K562 (cell line): ENCODE data around the gene CELA1. TPM values are rescaled to one million over a fixed set of nuclear protein-coding genes. Genes with fewer than 3 reads are reported as not detected.

Experiments
- ATAC-seq: fragments of 200-7000 bp; cut with Tn5 transposase; 3 replicates; pipeline ENCODE4 v1.9.1; 2020; ENCODE audit warnings: moderate library complexity
- BruUV-seq: library from RNA; stranded (reverse); fragments of 400-500 nt; replicated peaks from 2 replicates; lab custom pipeline; 2021; lab: Mats Ljungman, UMichigan
- CTCF ChIA-PET: fragments of 300-600 bp; formaldehyde crosslinking; extraction: SDS; loops from one replicate; lab custom pipeline; 2021; ENCODE audit warnings: low intra/inter-chr PET ratio; lab: Yijun Ruan, JAX
- POLR2A ChIA-PET: fragments of 300-600, 350-650 bp; sonication (Branson Sonifier 250); formaldehyde crosslinking; extraction: SDS; loops from one replicate; lab custom pipeline; 2021; ENCODE audit warnings: antibody characterized with exemption, inconsistent platforms; lab: Yijun Ruan, JAX
- DNase-seq, 4 experiments: peaks; one replicate each; pipeline versions ENCODE4 v3.0.0 to v3.0.0-alpha.2; 2011 to 2018; ENCODE audit warnings: low spot score in 3 of 4, mixed read lengths in 3 of 4; ENCODE audit errors: extremely low read depth in 1 of 4
- FAIRE-seq: peaks from 2 replicates; lab custom pipeline; 2011; peaks lifted over from hg19 to GRCh38; lab: Jason Lieb, UNC
- H2AFZ ChIP-seq: 2 replicates; pipeline ENCODE4 v1.6.0; 2011; ENCODE audit warnings: low read depth, low read length, control low read depth, inconsistent platforms
- H3K27ac ChIP-seq: fragments of 200-600 bp; 3 replicates; pipeline ENCODE4 v1.8.0; 2011; ENCODE audit warnings: low read depth, mild to moderate bottlenecking, control low read depth, inconsistent platforms, low read length, moderate library complexity, mixed read lengths; ENCODE audit errors: extremely low read depth
- H3K27me3 ChIP-seq, 2 experiments: fragments of 300-600 bp in 1 of 2; 2 replicates in 1 of 2; 3 replicates in 1 of 2; pipeline versions ENCODE4 v1.6.0 to v1.8.0; 2011; ENCODE audit warnings: inconsistent platforms in 2 of 2, low read length in 2 of 2, mild to moderate bottlenecking in 1 of 2, mixed read lengths in 1 of 2, moderate library complexity in 1 of 2; ENCODE audit not compliant: control insufficient read depth in 2 of 2, insufficient read depth in 2 of 2
- H3K36me3 ChIP-seq: fragments of 300-600 bp; 3 replicates; pipeline ENCODE4 v1.8.0; 2011; ENCODE audit warnings: mild to moderate bottlenecking, low read length, inconsistent platforms; ENCODE audit not compliant: control insufficient read depth, insufficient read depth
- H3K4me1 ChIP-seq, 2 experiments: fragments of 200-600 bp in 1 of 2; replicated peaks in 1 of 2; 2 replicates in 1 of 2; 3 replicates in 1 of 2; pipeline versions ENCODE4 v1.5.1 to v1.8.0; 2011; ENCODE audit warnings: inconsistent platforms in 2 of 2, low read length in 2 of 2, mild to moderate bottlenecking in 1 of 2, mixed read lengths in 1 of 2, moderate library complexity in 1 of 2; ENCODE audit not compliant: control insufficient read depth in 2 of 2, insufficient read depth in 2 of 2
- H3K4me2 ChIP-seq: 2 replicates; pipeline ENCODE4 v1.6.1; 2011; ENCODE audit warnings: low read length, control low read depth, inconsistent platforms, mixed read lengths; ENCODE audit not compliant: insufficient read depth
- H3K4me3 ChIP-seq: fragments of 200-600 bp; sonication (generic), shearing (Covaris generic); 2 replicates; pipeline ENCODE4 v1.5.1; 2016; ENCODE audit warnings: control low read depth, inconsistent platforms
- H3K79me2 ChIP-seq: fragments of 200-600 bp; 3 replicates; pipeline ENCODE4 v1.8.0; 2011; ENCODE audit warnings: low read length, inconsistent platforms; ENCODE audit not compliant: control insufficient read depth, insufficient read depth
- H3K9ac ChIP-seq, 2 experiments: 2 replicates each; pipeline versions ENCODE4 v1.6.0 to v1.6.1; 2011; ENCODE audit warnings: low read depth in 2 of 2, low read length in 2 of 2, control low read depth in 1 of 2, inconsistent platforms in 1 of 2, mild to moderate bottlenecking in 1 of 2, mixed read lengths in 1 of 2; ENCODE audit not compliant: insufficient read depth in 1 of 2
- H3K9me1 ChIP-seq: one replicate; pipeline ENCODE4 v1.6.0; 2011; ENCODE audit warnings: inconsistent platforms, mild to moderate bottlenecking, low read length, moderate library complexity; ENCODE audit not compliant: control insufficient read depth, insufficient read depth
- H3K9me3 ChIP-seq: replicated peaks from 2 replicates; pipeline ENCODE4 v1.5.1; 2011; ENCODE audit warnings: low read depth, low read length, inconsistent platforms; ENCODE audit not compliant: control insufficient read depth, insufficient read depth
- H4K20me1 ChIP-seq: replicated peaks from 2 replicates; pipeline ENCODE4 v1.6.1; 2011; ENCODE audit warnings: low read length, inconsistent platforms, mixed read lengths; ENCODE audit not compliant: control insufficient read depth, insufficient read depth
- FOXP4 ChIP-seq: sonication (generic); formaldehyde crosslinking; IDR thresholded peaks from 2 replicates; pipeline ENCODE4 v1.8.0; 2022; ENCODE audit warnings: mild to moderate bottlenecking, missing genetic modification reagents, borderline replicate concordance
- ZNF778 ChIP-seq: fragments of 450-650 bp; formaldehyde crosslinking; IDR thresholded peaks from 2 replicates; pipeline ENCODE4 v1.4.0; 2020; ENCODE audit warnings: mild to moderate bottlenecking, moderate library complexity
- WGBS: fragments of 100-300 bp; shearing (Covaris generic); methylation state at CpG from one replicate; pipeline ENCODE4 v1.1.6; 2016; ENCODE audit warnings: low coverage, mixed read lengths; ENCODE audit not compliant: insufficient coverage; ENCODE audit errors: missing lambda C conversion rate; 5-methylcytosine and 5-hydroxymethylcytosine counted together
- in situ Hi-C: fragments of 300-500 bp; cut with MboI; formaldehyde crosslinking; loops from 4 replicates; pipeline ENCODE4 v1.15.0; 2018; ENCODE audit warnings: inconsistent platforms, mixed read lengths
- intact Hi-C: fragments of 100-400 bp; cut with micrococcal nuclease; formaldehyde crosslinking; loops from 2 replicates; pipeline ENCODE4 v1.14.2; 2022
- polyA plus RNA-seq, 8 experiments: library from polyadenylated mRNA; depleted of rRNA in 4 of 8; stranded (reverse) in 5 of 8; unstranded in 3 of 8; fragments of >200 nt; fragmentation: Nextera tagmentation in 2 of 8; fragmentation: Illumina TruSeq in 1 of 8; extraction: Ambion mirVana in 2 of 8; extraction: Trizol in 1 of 8; gene quantifications; 2 replicates each; pipeline versions ENCODE4 v1.2.1 to v1.2.3, GENCODE V29; 2011 to 2014; ENCODE audit warnings: inconsistent platforms in 1 of 8, missing spikeins in 1 of 8
- total RNA-seq, 7 experiments: library from RNA; depleted of rRNA in 6 of 7; stranded (reverse); fragments of >200 nt in 6 of 7; fragmentation: Illumina TruSeq in 2 of 7; extraction: Trizol in 2 of 7; gene quantifications; 2 replicates each; pipeline versions ENCODE4 v1.2.1 to v1.2.3, GENCODE V29; 2011 to 2021; ENCODE audit warnings: low replicate concordance in 1 of 7

The CELA1 gene
- total and polyA plus RNA-seq, 9 of the 15 experiments (the other 6 are each of a cell fraction or from before 2014, with no cell fraction given): 0.06 to 0.27 (median 0.22) TPM; not detected in 6

GRCh38 chr12:51382173-51382572 lies 35.7 kb upstream of the CELA1 start:
- no peak for ATAC-seq
- Histone ChIP-seq H3K9ac (no peak overlapping the region), H3K9me3 (no peaks in the 10 kb centered on the region), H4K20me1 (no peaks in the 10 kb centered on the region; the same call in 1 of the 2 replicates), H3K9me1 (no peaks in the 10 kb centered on the region), H3K79me2 (no peaks in the 10 kb centered on the region), H3K4me2 (no peak overlapping the region), H3K27me3 (no peaks in the 10 kb centered on the region), H3K4me3 (no peak overlapping the region), H2AFZ (no peak overlapping the region), H3K27ac (no peak overlapping the region), H3K4me1 (peaks cover 3% of the 10 kb centered on the region in 2 experiments; a peak in 3 of 5 replicates), H3K36me3 (no peaks in the 10 kb centered on the region)
- POLR2A ChIA-PET: no interaction called here
- DNase-seq: no peak
- BruUV-seq: no TSS peak
- intact Hi-C loops (no loop called here), in situ Hi-C loops (no loop called here)
- TF ChIP-seq FOXP4 (CRISPR knock-in tag): no peak
- TF ChIP-seq ZNF778 (CRISPR knock-in tag): no peak
- 74% methylated on average over 7 of the region's 7 CpGs for WGBS
- CTCF ChIA-PET: no interaction called here
- no peak for FAIRE-seq
